Fibroblast of peridontal ligament (primary cell): ENCODE data around the gene SLC6A12.

ENCODE experiments used
- DNase-seq: peaks from one replicate; pipeline ENCODE4 v3.0.0-alpha.2; 2010; ENCODE audit errors: extremely low read depth

The SLC6A12 gene

DNA sequence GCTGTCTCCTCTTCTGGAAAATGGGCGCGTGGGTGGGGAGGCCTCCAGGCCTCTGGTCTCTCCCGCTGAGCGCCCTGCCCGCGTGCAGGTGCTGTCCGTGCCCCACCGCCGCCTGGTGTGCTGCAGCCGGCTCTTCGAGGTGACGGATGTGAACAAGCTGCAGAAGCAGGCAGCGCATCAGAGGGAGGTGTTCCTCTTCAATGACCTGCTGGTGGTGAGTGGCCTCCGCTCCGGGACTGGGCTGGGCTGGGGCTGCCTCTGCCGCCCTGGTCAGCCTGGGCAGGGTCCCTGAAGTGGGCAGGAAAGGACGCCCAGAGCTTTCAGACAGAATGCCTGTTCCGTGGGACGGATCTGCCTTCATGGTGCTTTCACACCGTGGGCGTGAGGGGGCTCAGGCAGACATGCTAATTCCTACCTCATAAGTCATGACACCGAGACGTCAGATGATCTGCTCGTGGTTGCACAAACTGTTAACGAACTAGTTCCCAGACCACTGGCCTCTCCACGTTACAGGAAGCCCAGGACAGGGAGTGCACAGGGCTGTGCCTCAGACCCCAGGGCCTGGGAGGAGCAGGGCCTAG is 50.5 kb downstream of the SLC6A12 start:
- DNase-seq = no peak

DNA sequence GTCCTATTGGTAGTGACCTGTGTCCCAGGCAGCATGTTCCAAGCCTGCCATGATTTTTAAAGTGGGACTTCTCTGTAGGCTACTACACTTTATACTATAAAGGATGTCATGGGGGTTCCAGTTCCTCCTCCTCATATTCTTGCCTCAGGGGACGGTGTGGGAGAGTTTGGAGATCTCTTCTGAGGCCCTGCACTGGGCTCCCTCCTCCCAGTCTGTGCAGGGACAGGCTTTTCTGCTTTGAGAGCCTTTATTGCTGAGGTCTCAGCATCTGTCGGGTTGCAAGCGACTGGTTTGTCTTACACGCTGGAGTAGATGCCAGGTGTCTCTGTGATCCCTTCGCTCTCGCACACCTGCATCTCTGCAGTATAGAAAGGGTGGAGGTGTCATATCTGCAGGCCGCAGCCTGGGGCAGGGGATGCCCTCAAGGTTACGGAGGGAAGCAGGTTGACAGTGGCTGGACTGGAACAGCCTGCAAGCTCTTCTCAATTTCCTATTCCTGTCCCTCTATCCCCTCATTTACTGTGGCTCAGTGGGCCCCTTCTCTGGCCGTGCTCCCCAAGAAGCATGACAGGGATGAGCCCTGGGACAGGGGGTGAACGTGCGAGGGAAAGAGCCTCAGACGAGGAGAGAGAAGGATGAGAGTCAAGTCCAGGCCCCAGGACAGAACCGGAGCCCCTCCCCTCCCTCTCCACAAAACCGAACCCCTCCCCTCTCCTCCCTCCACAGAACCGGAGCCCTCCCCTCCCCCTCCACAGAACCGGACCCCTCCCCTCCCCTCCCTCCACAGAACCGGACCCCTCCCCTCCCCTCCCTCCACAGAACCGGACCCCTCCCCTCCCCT is 51.3 kb downstream of the SLC6A12 start:
- DNase-seq = no peak

GRCh38 chr12:161823-162222 is 52.1 kb downstream of the SLC6A12 start:
- DNase-seq = no peak

- no peak for DNase-seq
These were observed 53.1 kb downstream of the SLC6A12 start for GRCh38 chr12:160858-161257.

- DNase-seq = no peak
These were observed 54.7 kb downstream of the SLC6A12 start for GRCh38 chr12:159156-159782.

- no peak for DNase-seq
These were observed 56.3 kb downstream of the SLC6A12 start for GRCh38 chr12:157644-158043.

DNA sequence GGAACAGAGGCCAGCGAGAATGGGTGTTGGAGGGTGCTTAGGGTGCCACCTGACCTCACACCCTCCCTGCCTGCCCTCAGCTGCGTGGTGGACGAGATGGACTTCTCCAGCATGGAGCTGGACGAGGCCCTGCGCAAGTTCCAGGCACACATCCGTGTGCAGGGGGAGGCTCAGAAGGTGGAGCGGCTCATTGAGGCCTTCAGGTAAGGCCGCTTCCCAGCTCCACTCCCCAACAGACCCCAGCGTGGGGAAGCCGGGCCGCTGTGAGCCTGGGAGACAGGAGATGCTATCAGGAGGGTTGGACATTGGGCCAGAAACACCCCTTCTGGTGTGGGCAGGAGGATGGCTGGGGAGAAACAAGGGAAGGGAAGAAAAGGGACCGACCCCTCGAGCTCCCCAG is 57.0 kb downstream of the SLC6A12 start:
- DNase-seq = no peak

DNA sequence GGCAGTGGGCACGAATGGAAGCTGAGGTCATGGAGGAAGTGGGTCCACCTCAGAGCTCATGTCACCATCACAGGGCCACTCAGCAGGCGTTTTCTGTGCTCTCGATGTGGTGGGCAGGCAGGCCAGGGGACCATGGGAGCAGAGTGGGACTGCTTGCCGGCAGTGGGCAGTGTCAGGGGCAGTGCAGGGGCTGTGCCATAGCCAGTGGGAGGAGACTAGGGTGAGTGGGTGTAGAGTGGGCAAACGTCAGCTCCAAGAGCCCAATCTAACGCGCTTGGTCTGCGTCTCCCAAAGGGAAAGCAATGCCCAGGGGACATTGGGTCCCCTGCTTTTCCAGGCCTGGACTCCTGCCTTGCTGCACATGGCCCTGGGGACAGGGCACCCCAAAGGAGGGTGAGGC is 58.3 kb downstream of the SLC6A12 start:
- no peak for DNase-seq

DNA sequence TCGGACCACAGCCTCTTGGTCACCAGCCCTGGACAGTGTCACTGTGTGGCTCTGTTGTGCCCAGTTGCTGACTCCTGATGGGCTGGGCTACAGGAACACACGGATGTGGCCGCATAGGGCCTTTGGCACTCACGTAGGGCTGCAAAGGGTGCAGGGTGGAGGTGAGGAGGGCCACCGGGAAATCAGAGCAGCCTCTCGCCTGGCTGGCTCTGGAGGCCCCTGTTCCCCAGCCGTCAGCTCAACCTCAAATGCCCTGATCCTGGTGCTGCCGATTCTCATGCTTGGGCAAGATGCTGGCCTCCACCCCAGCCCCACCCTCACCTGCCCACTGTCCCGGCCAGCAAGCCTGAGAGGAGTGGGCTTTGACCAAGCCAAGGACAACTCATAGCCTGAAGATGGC is 59.0 kb downstream of the SLC6A12 start:
- no peak for DNase-seq

DNA sequence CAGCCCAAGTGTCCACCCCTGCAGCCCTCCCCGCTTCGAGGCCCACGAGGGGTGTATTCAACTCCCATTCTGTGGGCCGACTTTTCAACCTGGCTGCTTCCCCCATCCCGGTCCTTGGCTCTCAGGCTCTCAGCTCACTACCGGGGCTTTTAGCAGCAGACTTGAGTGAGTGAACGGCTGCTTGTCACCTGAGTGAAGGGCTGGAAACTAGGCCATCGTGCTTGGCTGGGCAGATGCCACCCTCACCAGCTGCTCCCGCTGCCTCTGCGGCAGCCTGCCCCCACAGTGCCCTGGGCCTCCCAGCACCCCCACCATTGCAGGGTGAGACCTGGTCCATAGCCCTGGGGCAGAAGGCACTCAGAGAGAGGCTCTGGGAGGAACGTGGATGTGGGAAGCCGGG is 59.9 kb downstream of the SLC6A12 start:
- no peak for DNase-seq

- DNase-seq = peak; percentile 2
These were observed 60.7 kb downstream of the SLC6A12 start for GRCh38 chr12:153080-153746.

DNA sequence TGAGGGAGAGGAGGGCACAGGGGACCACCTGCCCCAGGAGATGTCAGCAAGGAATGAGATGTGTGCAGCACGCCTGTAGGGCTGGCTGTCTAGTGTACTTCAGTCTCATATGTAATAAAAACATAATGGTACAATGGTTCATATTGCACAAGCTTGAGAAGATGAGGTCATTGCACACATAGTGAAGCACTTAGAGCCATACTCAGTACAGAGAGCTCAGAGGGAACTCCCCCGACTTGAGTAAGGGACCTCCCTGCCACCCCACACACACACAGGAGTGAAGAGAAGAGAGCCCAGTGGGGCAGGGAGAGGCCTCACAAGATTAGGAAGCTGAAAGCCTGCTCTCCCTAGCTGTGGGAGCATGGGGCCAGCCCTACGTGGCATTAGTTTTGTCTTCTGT is 61.5 kb downstream of the SLC6A12 start:
- peak; percentile 8 for DNase-seq

DNA sequence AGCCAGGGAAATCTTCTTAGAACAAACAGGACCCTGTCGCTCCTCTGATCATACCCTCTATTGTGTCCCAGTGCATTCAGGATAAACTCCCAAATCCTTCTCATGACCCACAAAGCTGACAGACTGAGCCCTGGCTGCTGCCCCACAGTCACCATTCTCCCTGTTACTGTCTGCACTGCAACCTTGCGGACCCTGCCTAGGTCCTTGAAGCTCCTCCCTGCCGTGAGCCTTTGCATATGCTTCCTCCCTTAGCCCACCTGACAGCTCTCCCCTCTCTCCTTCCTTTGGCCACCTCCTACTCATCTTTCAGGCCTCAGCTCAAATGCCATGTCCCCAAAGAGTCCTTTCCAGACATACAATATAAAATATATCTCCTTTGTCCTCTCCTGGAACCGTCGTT is 62.4 kb downstream of the SLC6A12 start:
- DNase-seq = no peak

DNA sequence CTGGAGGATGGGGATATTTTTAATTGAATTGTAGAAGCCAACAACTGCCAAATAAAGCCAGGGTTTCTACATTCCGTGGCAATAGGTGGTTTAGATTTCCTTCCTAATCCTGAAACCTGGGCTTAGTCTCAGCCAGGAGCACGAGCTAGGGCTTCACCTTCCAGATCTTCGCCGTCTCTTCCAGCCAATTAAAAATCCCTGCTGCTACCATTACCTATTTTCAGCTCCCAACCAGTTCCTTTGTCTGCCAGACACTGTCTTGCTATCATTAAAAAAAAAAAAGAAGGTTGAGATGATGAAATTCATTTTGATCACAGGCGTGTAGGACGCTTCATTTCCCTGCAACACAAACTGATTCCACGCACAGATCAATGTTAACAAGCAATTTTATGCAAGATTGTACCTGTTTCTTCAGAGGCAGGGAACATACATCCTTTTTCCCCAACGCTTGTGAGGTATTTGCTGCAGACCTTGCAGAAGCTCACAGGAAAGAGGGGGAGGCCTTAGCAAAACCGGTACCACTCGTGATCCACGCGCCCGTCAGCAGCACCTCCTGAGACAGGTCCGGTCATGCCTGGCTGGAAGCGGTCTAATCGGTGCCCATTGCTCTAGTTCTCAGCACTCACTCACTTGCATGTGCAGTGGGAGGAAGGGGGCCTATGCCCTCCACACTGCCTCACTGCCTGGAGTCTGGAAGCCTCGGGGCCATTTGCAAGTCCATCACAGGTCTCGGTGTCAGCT is 65.1 kb downstream of the SLC6A12 start:
- no peak for DNase-seq

DNA sequence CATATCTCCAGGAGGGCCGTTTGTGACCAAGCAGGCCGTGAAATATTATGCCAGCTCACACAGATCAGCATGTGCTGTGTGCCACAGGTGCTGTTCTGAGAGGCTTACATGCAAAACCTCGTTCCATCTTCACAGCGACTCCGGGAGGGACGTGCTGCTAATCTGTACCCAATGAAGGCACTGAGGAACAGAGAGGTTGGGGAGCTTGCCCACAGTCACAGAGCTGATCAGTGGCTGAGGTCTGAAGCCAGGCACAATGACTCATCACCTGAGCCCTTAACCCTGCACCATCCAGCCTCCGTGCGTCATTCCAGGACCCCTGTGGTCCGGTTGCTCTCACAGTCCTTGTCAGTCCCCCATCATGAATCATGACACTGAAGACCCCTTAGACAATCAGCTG is 66.7 kb downstream of the SLC6A12 start:
- DNase-seq = no peak

- DNase-seq = no peak
These were observed 68.5 kb downstream of the SLC6A12 start for GRCh38 chr12:145369-145960.

GRCh38 chr12:144650-145284 is 69.2 kb downstream of the SLC6A12 start:
- no peak for DNase-seq

DNA sequence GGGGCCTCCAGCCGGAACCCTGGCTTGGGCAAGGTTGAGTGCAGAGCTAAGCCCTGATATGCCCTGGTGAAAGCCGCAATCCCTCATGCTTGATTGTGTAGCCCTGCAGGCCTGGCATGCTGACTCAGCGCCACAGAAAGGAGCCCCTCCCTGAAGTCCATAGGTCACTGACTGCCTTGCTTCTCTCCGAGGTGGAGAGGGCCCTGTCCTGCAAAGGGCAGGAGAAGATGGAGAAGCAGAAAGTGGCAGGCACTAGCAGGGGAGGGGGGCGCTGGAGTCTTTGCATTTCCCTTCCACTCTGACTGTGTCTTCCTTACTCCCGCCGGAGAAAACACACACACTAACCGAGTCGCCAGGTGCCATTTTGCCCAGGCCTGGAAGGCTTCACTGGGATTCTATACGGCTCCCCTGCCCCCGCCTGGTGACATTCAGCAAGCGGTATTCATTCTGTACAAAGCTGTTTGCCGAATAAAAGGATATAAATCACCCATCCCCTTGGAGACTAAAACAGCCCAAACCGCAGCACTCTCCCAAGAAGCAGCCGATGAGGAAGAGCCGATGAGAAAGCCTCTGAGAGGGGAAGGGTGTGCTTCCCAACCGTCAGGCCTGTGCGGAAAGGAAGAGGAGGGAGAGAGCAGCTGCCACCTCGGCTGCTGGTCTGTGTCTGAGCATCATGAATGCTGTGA is 69.8 kb downstream of the SLC6A12 start:
- no peak for DNase-seq

DNA sequence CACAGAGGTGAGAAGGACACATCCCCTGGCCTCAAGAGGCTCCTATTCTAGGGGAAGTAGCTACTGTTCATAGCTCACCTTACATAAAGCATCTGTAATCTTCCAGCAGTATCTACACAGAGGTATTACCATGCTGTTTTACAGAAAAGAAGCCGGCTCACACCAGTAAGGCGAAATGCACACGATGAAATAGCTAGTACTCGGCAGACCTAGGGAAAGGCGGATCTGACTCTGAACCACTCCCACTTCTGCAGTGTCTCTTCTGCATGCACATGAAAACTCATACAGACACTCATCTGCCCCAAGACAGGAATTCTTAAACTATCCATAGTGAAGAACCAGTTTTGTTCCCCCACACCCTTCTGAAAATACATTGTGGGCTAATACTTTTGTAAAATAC is 73.8 kb downstream of the SLC6A12 start:
- DNase-seq = no peak
